ENCODE data around the gene NCKIPSD.

The NCKIPSD gene

DNA sequence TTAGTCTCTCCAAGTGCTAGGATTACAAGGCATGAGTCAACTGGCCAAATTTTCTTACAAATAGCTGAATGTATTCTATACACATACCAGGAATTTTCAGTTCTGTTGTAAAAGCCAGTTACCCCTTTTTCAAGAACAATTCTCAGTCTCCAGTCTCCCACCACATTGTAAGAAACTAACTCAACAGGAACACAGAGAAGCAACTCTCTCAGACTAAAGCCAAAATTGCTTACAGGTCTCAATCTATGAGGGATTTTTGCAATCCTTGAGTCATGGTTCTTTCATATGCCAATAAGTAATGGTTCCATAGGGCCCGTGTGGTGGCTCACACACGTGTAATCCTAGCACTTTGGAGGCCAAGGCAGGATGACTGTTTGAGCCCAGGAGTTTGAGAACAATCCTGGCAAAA is 22.8 kb upstream of the NCKIPSD start:
- no peak overlapping the region for H3K4me3 ChIP-seq (ENCODE audit: low read depth, low read length)
- no peak for DNase-seq (ENCODE audit: low read depth)
- no peak for TF ChIP-seq CTCF (IDR thresholded peaks at IDR 0.05; ENCODE audit: low read depth, low read length)
- TF ChIP-seq, protein P1, sequence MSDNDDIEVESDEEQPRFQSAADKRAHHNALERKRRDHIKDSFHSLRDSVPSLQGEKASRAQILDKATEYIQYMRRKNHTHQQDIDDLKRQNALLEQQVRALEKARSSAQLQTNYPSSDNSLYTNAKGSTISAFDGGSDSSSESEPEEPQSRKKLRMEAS (IDR thresholded peaks at IDR 0.05; ENCODE audit: low read depth, low read length) = no peak
- TF ChIP-seq POLR2A (IDR thresholded peaks at IDR 0.05; ENCODE audit: extremely low read depth, insufficient read length) = no peak
- no peak for TF ChIP-seq MYC (IDR thresholded peaks at IDR 0.05; ENCODE audit: low read depth, low read length)

GRCh38 chr3:48707157-48707556 is 21.4 kb upstream of the NCKIPSD start:
- DNase-seq (ENCODE audit: low read depth) = no peak
- no peak overlapping the region for H3K4me3 ChIP-seq (ENCODE audit: low read depth, low read length)
- TF ChIP-seq, protein P1 (IDR thresholded peaks at IDR 0.05; ENCODE audit: low read depth, low read length) = no peak
- TF ChIP-seq POLR2A (IDR thresholded peaks at IDR 0.05; ENCODE audit: extremely low read depth, insufficient read length) (no peak), CTCF (IDR thresholded peaks at IDR 0.05; ENCODE audit: low read depth, low read length) (no peak), MYC (IDR thresholded peaks at IDR 0.05; ENCODE audit: low read depth, low read length) (no peak)

DNA sequence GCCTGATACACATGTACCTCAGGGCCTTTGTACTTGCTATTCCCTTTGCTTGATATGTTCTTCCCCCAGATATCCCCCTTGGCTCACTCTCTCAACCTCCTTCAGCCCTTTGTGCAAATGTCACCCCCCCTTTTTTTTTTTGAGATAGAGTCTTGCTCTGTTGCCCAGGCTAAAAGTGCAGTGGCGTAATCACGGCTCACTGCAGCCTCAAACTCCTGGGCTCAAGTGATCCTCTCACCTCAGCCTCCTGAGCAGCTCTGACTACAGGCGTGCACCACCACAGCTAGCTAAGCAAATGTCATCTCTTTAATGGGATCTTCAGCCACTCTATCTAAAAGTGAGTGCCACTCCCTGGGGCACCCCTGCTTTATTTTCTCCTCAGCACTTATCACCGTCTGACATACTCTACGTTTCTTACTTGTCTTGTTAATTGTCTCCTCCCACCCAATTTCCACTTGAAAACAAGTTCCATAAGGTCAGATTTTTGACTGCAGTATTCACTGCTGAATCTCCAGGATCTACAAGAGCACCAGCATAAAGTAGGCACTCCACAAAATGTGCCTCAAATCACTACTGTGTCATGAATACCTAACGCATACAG is 16.7 kb upstream of the NCKIPSD start:
- no peak overlapping the region for H3K4me3 ChIP-seq (ENCODE audit: low read depth, low read length)
- TF ChIP-seq CTCF (IDR thresholded peaks at IDR 0.05; ENCODE audit: low read depth, low read length) (no peak), POLR2A (IDR thresholded peaks at IDR 0.05; ENCODE audit: extremely low read depth, insufficient read length) (no peak), MYC (IDR thresholded peaks at IDR 0.05; ENCODE audit: low read depth, low read length) (no peak)
- TF ChIP-seq, protein P1 (IDR thresholded peaks at IDR 0.05; ENCODE audit: low read depth, low read length) = no peak
- DNase-seq (ENCODE audit: low read depth) = no peak

DNA sequence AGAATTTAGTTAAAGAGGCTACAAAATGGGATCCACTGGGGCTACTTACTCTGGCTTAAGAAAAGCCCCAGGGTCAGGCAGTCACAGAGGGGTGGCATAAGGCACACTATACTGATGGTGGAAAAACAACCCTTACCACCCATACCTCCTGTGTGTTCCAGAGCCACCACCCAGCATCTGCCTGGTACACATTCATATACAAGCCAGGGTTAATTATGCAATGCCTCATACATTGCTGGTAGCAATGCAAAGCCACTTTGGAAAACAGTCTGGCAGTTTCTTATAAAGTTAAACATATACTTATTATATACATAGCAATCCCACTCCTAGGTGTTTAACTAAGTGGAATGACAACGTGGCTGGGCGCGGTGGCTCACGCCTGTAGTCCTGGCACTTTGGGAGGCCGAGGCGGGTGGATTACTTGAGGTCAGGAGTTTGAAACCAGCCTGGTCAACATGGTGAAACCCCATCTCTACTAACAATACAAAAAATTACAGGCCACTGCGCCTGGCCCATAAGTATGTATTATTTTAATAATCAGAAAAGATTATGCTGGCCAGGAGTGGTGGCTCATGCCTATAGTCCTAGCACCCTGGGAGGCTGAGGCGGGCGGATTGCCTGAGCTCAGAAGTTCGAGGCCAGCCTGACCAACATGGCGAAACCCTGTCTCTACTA is 15.2 kb upstream of the NCKIPSD start:
- TF ChIP-seq CTCF (IDR thresholded peaks at IDR 0.05; ENCODE audit: low read depth, low read length) (no peak), POLR2A (IDR thresholded peaks at IDR 0.05; ENCODE audit: extremely low read depth, insufficient read length) (no peak), MYC (IDR thresholded peaks at IDR 0.05; ENCODE audit: low read depth, low read length) (no peak)
- TF ChIP-seq, protein P1 (IDR thresholded peaks at IDR 0.05; ENCODE audit: low read depth, low read length) = no peak
- no peak overlapping the region for H3K4me3 ChIP-seq (ENCODE audit: low read depth, low read length)
- DNase-seq (ENCODE audit: low read depth) = no peak

- no peak overlapping the region for H3K4me3 ChIP-seq (ENCODE audit: low read depth, low read length)
- TF ChIP-seq, protein P1 (IDR thresholded peaks at IDR 0.05; ENCODE audit: low read depth, low read length) = no peak
- TF ChIP-seq CTCF (IDR thresholded peaks at IDR 0.05; ENCODE audit: low read depth, low read length) = no peak
- DNase-seq (ENCODE audit: low read depth) = no peak
Measured at GRCh38 chr3:48698891-48699290, 13.2 kb upstream of the NCKIPSD start.
